WTC11 (cell line): Measurements from ENCODE around the gene TMEM38B.

Experiments
- JUN ChIP-seq: sonication (generic); formaldehyde crosslinking; IDR thresholded peaks from 2 replicates; pipeline ENCODE4 v1.8.0; 2023; ENCODE audit warnings: mild to moderate bottlenecking, missing genetic modification reagents
- NFYB ChIP-seq: sonication (generic); formaldehyde crosslinking; conservative IDR thresholded peaks from 2 replicates; pipeline ENCODE4 v1.8.0; 2022; ENCODE audit warnings: low read depth, missing genetic modification reagents
- ZNF121 ChIP-seq: sonication (generic); formaldehyde crosslinking; IDR thresholded peaks from 2 replicates; pipeline ENCODE4 v1.8.0; 2023; ENCODE audit warnings: missing genetic modification reagents
- TF ChIP-seq, protein P1 (sequence below): fragments of 200-600 bp; IDR thresholded peaks from 2 replicates; pipeline ENCODE4 v1.8.0; 2022; ENCODE audit warnings: antibody characterized with exemption
- TF ChIP-seq, protein P2 (sequence below): sonication (generic); formaldehyde crosslinking; IDR thresholded peaks from 2 replicates; pipeline ENCODE4 v1.8.1; 2022; ENCODE audit warnings: mild to moderate bottlenecking, moderate library complexity, missing genetic modification reagents
- TF ChIP-seq, protein P3 (sequence below): sonication (generic); formaldehyde crosslinking; IDR thresholded peaks from 2 replicates; pipeline ENCODE4 v1.8.1; 2023; ENCODE audit warnings: mild to moderate bottlenecking, missing genetic modification reagents, borderline replicate concordance
- TF ChIP-seq, protein P4 (sequence below): sonication (generic); formaldehyde crosslinking; IDR thresholded peaks from 2 replicates; pipeline ENCODE4 v1.8.1; 2023; ENCODE audit warnings: mild to moderate bottlenecking, missing genetic modification reagents, moderate library complexity

DNA sequence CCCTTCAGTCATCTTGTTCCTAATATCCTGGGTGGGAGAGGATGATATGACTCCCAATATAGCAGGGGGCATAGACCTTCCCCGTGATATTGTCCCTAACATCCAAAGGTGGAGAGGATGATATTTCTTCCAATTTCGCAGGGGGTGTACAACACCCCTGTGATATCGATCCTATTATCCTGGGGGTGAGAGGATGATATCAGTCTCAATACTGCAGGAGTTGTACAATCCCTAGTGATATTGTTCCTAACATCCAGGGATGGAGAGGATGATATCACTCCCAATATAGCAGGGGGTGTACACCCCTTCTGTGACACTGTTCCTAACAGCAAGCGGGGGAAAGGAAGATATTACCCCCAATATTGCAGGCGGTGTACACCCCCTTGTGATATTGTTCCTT lies 122.6 kb downstream of the TMEM38B start:
- TF ChIP-seq JUN (CRISPR knock-in tag): no peak
- TF ChIP-seq, protein P1, sequence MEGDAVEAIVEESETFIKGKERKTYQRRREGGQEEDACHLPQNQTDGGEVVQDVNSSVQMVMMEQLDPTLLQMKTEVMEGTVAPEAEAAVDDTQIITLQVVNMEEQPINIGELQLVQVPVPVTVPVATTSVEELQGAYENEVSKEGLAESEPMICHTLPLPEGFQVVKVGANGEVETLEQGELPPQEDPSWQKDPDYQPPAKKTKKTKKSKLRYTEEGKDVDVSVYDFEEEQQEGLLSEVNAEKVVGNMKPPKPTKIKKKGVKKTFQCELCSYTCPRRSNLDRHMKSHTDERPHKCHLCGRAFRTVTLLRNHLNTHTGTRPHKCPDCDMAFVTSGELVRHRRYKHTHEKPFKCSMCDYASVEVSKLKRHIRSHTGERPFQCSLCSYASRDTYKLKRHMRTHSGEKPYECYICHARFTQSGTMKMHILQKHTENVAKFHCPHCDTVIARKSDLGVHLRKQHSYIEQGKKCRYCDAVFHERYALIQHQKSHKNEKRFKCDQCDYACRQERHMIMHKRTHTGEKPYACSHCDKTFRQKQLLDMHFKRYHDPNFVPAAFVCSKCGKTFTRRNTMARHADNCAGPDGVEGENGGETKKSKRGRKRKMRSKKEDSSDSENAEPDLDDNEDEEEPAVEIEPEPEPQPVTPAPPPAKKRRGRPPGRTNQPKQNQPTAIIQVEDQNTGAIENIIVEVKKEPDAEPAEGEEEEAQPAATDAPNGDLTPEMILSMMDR: no peak
- TF ChIP-seq, protein P2, sequence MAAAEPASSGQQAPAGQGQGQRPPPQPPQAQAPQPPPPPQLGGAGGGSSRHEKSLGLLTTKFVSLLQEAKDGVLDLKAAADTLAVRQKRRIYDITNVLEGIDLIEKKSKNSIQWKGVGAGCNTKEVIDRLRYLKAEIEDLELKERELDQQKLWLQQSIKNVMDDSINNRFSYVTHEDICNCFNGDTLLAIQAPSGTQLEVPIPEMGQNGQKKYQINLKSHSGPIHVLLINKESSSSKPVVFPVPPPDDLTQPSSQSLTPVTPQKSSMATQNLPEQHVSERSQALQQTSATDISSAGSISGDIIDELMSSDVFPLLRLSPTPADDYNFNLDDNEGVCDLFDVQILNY (CRISPR knock-in tag): no peak
- TF ChIP-seq ZNF121 (CRISPR knock-in tag): no peak
- TF ChIP-seq NFYB (CRISPR knock-in tag): no peak
- TF ChIP-seq, protein P3, sequence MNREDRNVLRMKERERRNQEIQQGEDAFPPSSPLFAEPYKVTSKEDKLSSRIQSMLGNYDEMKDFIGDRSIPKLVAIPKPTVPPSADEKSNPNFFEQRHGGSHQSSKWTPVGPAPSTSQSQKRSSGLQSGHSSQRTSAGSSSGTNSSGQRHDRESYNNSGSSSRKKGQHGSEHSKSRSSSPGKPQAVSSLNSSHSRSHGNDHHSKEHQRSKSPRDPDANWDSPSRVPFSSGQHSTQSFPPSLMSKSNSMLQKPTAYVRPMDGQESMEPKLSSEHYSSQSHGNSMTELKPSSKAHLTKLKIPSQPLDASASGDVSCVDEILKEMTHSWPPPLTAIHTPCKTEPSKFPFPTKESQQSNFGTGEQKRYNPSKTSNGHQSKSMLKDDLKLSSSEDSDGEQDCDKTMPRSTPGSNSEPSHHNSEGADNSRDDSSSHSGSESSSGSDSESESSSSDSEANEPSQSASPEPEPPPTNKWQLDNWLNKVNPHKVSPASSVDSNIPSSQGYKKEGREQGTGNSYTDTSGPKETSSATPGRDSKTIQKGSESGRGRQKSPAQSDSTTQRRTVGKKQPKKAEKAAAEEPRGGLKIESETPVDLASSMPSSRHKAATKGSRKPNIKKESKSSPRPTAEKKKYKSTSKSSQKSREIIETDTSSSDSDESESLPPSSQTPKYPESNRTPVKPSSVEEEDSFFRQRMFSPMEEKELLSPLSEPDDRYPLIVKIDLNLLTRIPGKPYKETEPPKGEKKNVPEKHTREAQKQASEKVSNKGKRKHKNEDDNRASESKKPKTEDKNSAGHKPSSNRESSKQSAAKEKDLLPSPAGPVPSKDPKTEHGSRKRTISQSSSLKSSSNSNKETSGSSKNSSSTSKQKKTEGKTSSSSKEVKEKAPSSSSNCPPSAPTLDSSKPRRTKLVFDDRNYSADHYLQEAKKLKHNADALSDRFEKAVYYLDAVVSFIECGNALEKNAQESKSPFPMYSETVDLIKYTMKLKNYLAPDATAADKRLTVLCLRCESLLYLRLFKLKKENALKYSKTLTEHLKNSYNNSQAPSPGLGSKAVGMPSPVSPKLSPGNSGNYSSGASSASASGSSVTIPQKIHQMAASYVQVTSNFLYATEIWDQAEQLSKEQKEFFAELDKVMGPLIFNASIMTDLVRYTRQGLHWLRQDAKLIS (CRISPR knock-in tag): no peak
- TF ChIP-seq, protein P4, sequence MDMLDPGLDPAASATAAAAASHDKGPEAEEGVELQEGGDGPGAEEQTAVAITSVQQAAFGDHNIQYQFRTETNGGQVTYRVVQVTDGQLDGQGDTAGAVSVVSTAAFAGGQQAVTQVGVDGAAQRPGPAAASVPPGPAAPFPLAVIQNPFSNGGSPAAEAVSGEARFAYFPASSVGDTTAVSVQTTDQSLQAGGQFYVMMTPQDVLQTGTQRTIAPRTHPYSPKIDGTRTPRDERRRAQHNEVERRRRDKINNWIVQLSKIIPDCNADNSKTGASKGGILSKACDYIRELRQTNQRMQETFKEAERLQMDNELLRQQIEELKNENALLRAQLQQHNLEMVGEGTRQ (CRISPR knock-in tag): no peak
